ENCODE measurements around the gene CITED4.

DNA sequence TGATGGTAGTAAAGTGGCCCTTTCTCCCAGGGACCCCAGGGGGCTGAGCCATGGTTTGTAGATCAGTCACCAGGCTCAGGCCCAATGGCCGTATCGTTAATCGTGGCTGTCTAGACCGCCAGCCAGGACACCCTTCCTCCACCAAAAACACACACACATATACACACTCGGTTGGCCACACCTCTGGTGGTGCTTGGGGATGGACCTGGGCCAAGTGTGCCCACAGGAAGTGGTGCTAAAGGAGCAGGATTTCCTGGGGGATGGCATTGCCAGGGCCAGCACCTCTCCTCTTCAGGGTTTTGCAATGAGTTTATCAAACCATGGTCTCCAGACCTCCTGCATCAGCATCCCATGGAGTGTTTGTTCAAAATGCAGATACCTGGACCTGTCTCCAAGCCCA lies 36.2 kb downstream of the CITED4 start:
- TF ChIP-seq, protein P1, sequence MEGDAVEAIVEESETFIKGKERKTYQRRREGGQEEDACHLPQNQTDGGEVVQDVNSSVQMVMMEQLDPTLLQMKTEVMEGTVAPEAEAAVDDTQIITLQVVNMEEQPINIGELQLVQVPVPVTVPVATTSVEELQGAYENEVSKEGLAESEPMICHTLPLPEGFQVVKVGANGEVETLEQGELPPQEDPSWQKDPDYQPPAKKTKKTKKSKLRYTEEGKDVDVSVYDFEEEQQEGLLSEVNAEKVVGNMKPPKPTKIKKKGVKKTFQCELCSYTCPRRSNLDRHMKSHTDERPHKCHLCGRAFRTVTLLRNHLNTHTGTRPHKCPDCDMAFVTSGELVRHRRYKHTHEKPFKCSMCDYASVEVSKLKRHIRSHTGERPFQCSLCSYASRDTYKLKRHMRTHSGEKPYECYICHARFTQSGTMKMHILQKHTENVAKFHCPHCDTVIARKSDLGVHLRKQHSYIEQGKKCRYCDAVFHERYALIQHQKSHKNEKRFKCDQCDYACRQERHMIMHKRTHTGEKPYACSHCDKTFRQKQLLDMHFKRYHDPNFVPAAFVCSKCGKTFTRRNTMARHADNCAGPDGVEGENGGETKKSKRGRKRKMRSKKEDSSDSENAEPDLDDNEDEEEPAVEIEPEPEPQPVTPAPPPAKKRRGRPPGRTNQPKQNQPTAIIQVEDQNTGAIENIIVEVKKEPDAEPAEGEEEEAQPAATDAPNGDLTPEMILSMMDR (IDR thresholded peaks at IDR 0.05) = no peak
- TF ChIP-seq POLR2A (IDR thresholded peaks at IDR 0.05) = no peak
